Measurements from ENCODE around the gene PIK3R2. TPM values are rescaled to one million over a fixed set of nuclear protein-coding genes. Genes with fewer than 3 reads are reported as not detected.

The PIK3R2 gene
- total RNA-seq: 34.9 and 72.3 TPM in 2 replicates

GRCh38 chr19:18152817-18153555 is at the start of gene PIK3R2:
Gene PIK3R2, plus strand, starts transcription at chr19:18153163. Its CDS starts 2,717 bp downstream, at chr19:18155880.

GRCh38 chr19:18173572-18174288 is 20.8 kb downstream of the PIK3R2 start, which contains the start of gene IFI30:
Gene IFI30, plus strand, starts transcription at chr19:18173813. Its CDS starts 29 bp downstream, at chr19:18173842.

GRCh38 chr19:18192673-18193387 is 39.9 kb downstream of the PIK3R2 start, which contains the start of gene MPV17L2:
Gene MPV17L2, plus strand, starts transcription at chr19:18193218. Its CDS starts 64 bp downstream, at chr19:18193282.

GRCh38 chr19:18203863-18204393 is 51.0 kb downstream of the PIK3R2 start, which contains the start of gene RAB3A:
Gene RAB3A, minus strand, starts transcription at chr19:18204042. Its CDS starts 1,302 bp downstream, at chr19:18202740.

Small RNA genes lying within 50 kb of the gene (small RNA-seq; reads per million reads assigned to genes)
- gene IFI30: not detected

Other genes with a start within 250 kb of the PIK3R2 start
- 16.9 and 44.1 TPM in 2 replicates for gene CCDC124, start 220.1 kb upstream of the PIK3R2 start, total RNA-seq
- gene KCNN1, start 186.1 kb upstream of the PIK3R2 start, total RNA-seq: not detected in 2 replicates
- 6.8 and 9.0 TPM in 2 replicates for gene ARRDC2, start 145.0 kb upstream of the PIK3R2 start, total RNA-seq
- not detected in 2 replicates for gene IL12RB1, start 66.2 kb upstream of the PIK3R2 start, total RNA-seq
- 1.6 TPM in 2 replicates for gene MAST3, start 55.4 kb upstream of the PIK3R2 start, total RNA-seq
- 7.9 and 22.0 TPM in 2 replicates for gene IFI30, start 20.6 kb downstream of the PIK3R2 start, total RNA-seq
- 5.1 and 14.3 TPM in 2 replicates for gene MPV17L2, start 40.1 kb downstream of the PIK3R2 start, total RNA-seq
- 0.79 and 1.5 TPM in 2 replicates for gene RAB3A, start 50.9 kb downstream of the PIK3R2 start, total RNA-seq
- under 0.01 and 0.22 TPM in 2 replicates for gene PDE4C, start 73.3 kb downstream of the PIK3R2 start, total RNA-seq
- gene IQCN, start 121.3 kb downstream of the PIK3R2 start, total RNA-seq: 2.5 and 3.5 TPM in 2 replicates
- 213 and 219 TPM in 2 replicates for gene JUND, start 128.5 kb downstream of the PIK3R2 start, total RNA-seq
- 152 and 205 TPM in 2 replicates for gene LSM4, start 169.9 kb downstream of the PIK3R2 start, total RNA-seq
- 9.3 and 10.2 TPM in 2 replicates for gene PGPEP1, start 187.4 kb downstream of the PIK3R2 start, total RNA-seq
- gene GDF15, start 233.0 kb downstream of the PIK3R2 start, total RNA-seq: 1.4 and 4.7 TPM in 2 replicates
- gene LRRC25, start 244.5 kb downstream of the PIK3R2 start, total RNA-seq: not detected in 2 replicates

All from placental epithelial cell (primary cell).